Activated naive CD4-positive, alpha-beta T cell treated with anti-CD3 and anti-CD28 coated beads for 36 hours (primary cell): Measurements from ENCODE around the gene PDE4C. TPM values are rescaled to one million over a fixed set of nuclear protein-coding genes. Genes with fewer than 3 reads are reported as not detected.

Source experiments
- CTCF ChIA-PET: fragments of 350-600 bp; sonication (Branson Sonifier 250); formaldehyde crosslinking; loops from one replicate; lab custom pipeline; 2021; ENCODE audit warnings: antibody characterized with exemption; lab: Charles Lee
- DNase-seq: peaks from one replicate; pipeline ENCODE4 v3.0.0-alpha.2; 2020
- H3K27ac Mint-ChIP-seq: one replicate; pipeline ENCODE4 v1.8.0; 2021; ENCODE audit warnings: mild to moderate bottlenecking, mixed read lengths
- H3K27me3 Mint-ChIP-seq: one replicate; pipeline ENCODE4 v1.8.0; 2021; ENCODE audit warnings: low read depth, mixed read lengths
- H3K36me3 Mint-ChIP-seq: one replicate; pipeline ENCODE4 v1.8.0; 2021; ENCODE audit warnings: low read depth, mixed read lengths
- H3K4me1 Mint-ChIP-seq: one replicate; pipeline ENCODE4 v1.8.0; 2021; ENCODE audit warnings: low read depth, mixed read lengths
- H3K4me3 Mint-ChIP-seq: one replicate; pipeline ENCODE4 v1.8.0; 2021; ENCODE audit warnings: mild to moderate bottlenecking, moderate library complexity, mixed read lengths
- H3K9me3 Mint-ChIP-seq: one replicate; pipeline ENCODE4 v1.8.0; 2021; ENCODE audit warnings: mixed read lengths
- intact Hi-C: fragments of 100-400 bp; cut with micrococcal nuclease; formaldehyde crosslinking; loops from one replicate; pipeline ENCODE4 v1.15.1; 2023
- total RNA-seq, 2 experiments: library from RNA; stranded (reverse); gene quantifications; one replicate each; pipeline ENCODE4 v1.2.3, GENCODE V29; 2021

PDE4C gene
- total RNA-seq, 2 experiments from 2014 or later, result 0.10 TPM; not detected in 1

GRCh38 chr19:18252370-18252717 is 26.1 kb upstream of the PDE4C start:
- CTCF ChIA-PET, result interaction anchor here (0.6 to 6.3 kb wide), 30 partner anchors 9 to 191 kb away, joined by 3 to 117 read pairs (median 4); partner anchors contain the start of genes IQCN, MPV17L2 and RAB3A

GRCh38 chr19:18251587-18252369 is 25.5 kb upstream of the PDE4C start:
- intact Hi-C loops, result loop anchor here (1.0 to 2.0 kb wide), 5 partner anchors 43 to 189 kb away; partner anchors contain the start of gene RAB3A

More at GRCh38 chr19:18252370-18252717, 26.1 kb upstream of the PDE4C start:
- H3K27me3 Mint-ChIP-seq, result peaks cover 23% of the 10 kb centered on the region
- DNase-seq, result no peak
- H3K9me3 Mint-ChIP-seq, result no peaks in the 10 kb centered on the region
- no peak overlapping the region for H3K4me3 Mint-ChIP-seq
- H3K36me3 Mint-ChIP-seq, result no peaks in the 10 kb centered on the region
- H3K4me1 Mint-ChIP-seq, result peaks cover 2% of the 10 kb centered on the region
- intact Hi-C loops, result loop anchor here (1.0 to 2.0 kb wide), 5 partner anchors 44 to 190 kb away; partner anchors contain the start of gene RAB3A
- H3K27ac Mint-ChIP-seq, result no peak overlapping the region

GRCh38 chr19:18249834-18250233 is 23.6 kb upstream of the PDE4C start:
- H3K27me3 Mint-ChIP-seq, result peaks cover 20% of the 10 kb centered on the region
- peaks cover 2% of the 10 kb centered on the region for H3K4me1 Mint-ChIP-seq
- no peak for DNase-seq
- no peak overlapping the region for H3K27ac Mint-ChIP-seq
- H3K4me3 Mint-ChIP-seq, result no peak overlapping the region
- CTCF ChIA-PET, result interaction anchor here (0.9 to 6.3 kb wide), 9 partner anchors 9 to 137 kb away, joined by 3 to 117 read pairs (median 4); partner anchors contain the start of genes MPV17L2 and RAB3A
- intact Hi-C loops, result no loop called here
- H3K36me3 Mint-ChIP-seq, result no peaks in the 10 kb centered on the region
- no peaks in the 10 kb centered on the region for H3K9me3 Mint-ChIP-seq

More at GRCh38 chr19:18251587-18252369, 25.5 kb upstream of the PDE4C start:
- no peaks in the 10 kb centered on the region for H3K36me3 Mint-ChIP-seq
- CTCF ChIA-PET, result interaction anchor here (0.6 to 6.3 kb wide), 37 partner anchors 9 to 190 kb away, joined by 3 to 117 read pairs (median 4); partner anchors contain the start of genes IQCN, MPV17L2 and RAB3A
- no peaks in the 10 kb centered on the region for H3K9me3 Mint-ChIP-seq
- H3K4me1 Mint-ChIP-seq, result peaks cover 2% of the 10 kb centered on the region
- H3K27me3 Mint-ChIP-seq, result peaks cover 23% of the 10 kb centered on the region
- no peak overlapping the region for H3K27ac Mint-ChIP-seq
- peak; percentile 90 for DNase-seq
- H3K4me3 Mint-ChIP-seq, result no peak overlapping the region

- CTCF ChIA-PET, result interaction anchor here (0.6 to 1.4 kb wide), 5 partner anchors 10 to 171 kb away, joined by 4 to 6 read pairs (median 4); no protein-coding TSS in a partner anchor
These were observed 19.1 kb upstream of the PDE4C start for GRCh38 chr19:18245297-18245696.

GRCh38 chr19:18239303-18239702 is 13.1 kb upstream of the PDE4C start:
- CTCF ChIA-PET, result no interaction called here
- Mint-ChIP-seq H3K4me1 (no peaks in the 10 kb centered on the region), H3K36me3 (no peaks in the 10 kb centered on the region), H3K4me3 (no peak overlapping the region), H3K27me3 (peaks cover 15% of the 10 kb centered on the region), H3K27ac (no peak overlapping the region), H3K9me3 (no peaks in the 10 kb centered on the region)
- intact Hi-C loops, result no loop called here
- peak; percentile 31 for DNase-seq

More at GRCh38 chr19:18245297-18245696, 19.1 kb upstream of the PDE4C start:
- H3K4me1 Mint-ChIP-seq, result no peaks in the 10 kb centered on the region
- H3K36me3 Mint-ChIP-seq, result no peaks in the 10 kb centered on the region
- DNase-seq, result no peak
- H3K4me3 Mint-ChIP-seq, result no peak overlapping the region
- no peaks in the 10 kb centered on the region for H3K27me3 Mint-ChIP-seq
- H3K9me3 Mint-ChIP-seq, result no peaks in the 10 kb centered on the region
- intact Hi-C loops, result no loop called here
- no peak overlapping the region for H3K27ac Mint-ChIP-seq

GRCh38 chr19:18234194-18234593 is 8.0 kb upstream of the PDE4C start:
- Mint-ChIP-seq H3K9me3 (peaks cover 2% of the 10 kb centered on the region), H3K36me3 (no peaks in the 10 kb centered on the region), H3K27me3 (peaks cover 52% of the 10 kb centered on the region), H3K27ac (no peak overlapping the region), H3K4me3 (no peak overlapping the region), H3K4me1 (peaks cover 4% of the 10 kb centered on the region)
- DNase-seq, result no peak
- CTCF ChIA-PET, result interaction anchor here (1.6 kb wide), 1 partner anchor 20 kb away, joined by 3 read pairs; no protein-coding TSS in a partner anchor
- intact Hi-C loops, result no loop called here

- peaks cover 51% of the 10 kb centered on the region for H3K27me3 Mint-ChIP-seq
- H3K27ac Mint-ChIP-seq, result no peak overlapping the region
- peaks cover 2% of the 10 kb centered on the region for H3K9me3 Mint-ChIP-seq
These were observed 7.1 kb upstream of the PDE4C start for GRCh38 chr19:18233224-18233825.

GRCh38 chr19:18232540-18233223 is 6.4 kb upstream of the PDE4C start:
- H3K27ac Mint-ChIP-seq, result no peak overlapping the region
- intact Hi-C loops, result no loop called here
- peaks cover 2% of the 10 kb centered on the region for H3K9me3 Mint-ChIP-seq
- DNase-seq, result no peak
- peaks cover 4% of the 10 kb centered on the region for H3K4me1 Mint-ChIP-seq
- H3K36me3 Mint-ChIP-seq, result no peaks in the 10 kb centered on the region
- no peak overlapping the region for H3K4me3 Mint-ChIP-seq
- CTCF ChIA-PET, result interaction anchor here (0.6 to 1.6 kb wide), 8 partner anchors 18 to 179 kb away, joined by 3 to 5 read pairs (median 3); no protein-coding TSS in a partner anchor
- peaks cover 56% of the 10 kb centered on the region for H3K27me3 Mint-ChIP-seq

More at GRCh38 chr19:18233224-18233825, 7.1 kb upstream of the PDE4C start:
- peak; percentile 63 for DNase-seq
- CTCF ChIA-PET, result interaction anchor here (0.6 to 1.6 kb wide), 7 partner anchors 9 to 178 kb away, joined by 3 to 4 read pairs (median 3); no protein-coding TSS in a partner anchor
- H3K36me3 Mint-ChIP-seq, result no peaks in the 10 kb centered on the region
- no peak overlapping the region for H3K4me3 Mint-ChIP-seq
- intact Hi-C loops, result no loop called here
- H3K4me1 Mint-ChIP-seq, result peaks cover 4% of the 10 kb centered on the region

GRCh38 chr19:18231775-18232174 is 5.5 kb upstream of the PDE4C start:
- CTCF ChIA-PET, result interaction anchor here (1.1 to 1.4 kb wide), 3 partner anchors 20 to 48 kb away, joined by 3 to 5 read pairs (median 4); no protein-coding TSS in a partner anchor
- intact Hi-C loops, result no loop called here
- Mint-ChIP-seq H3K4me3 (no peak overlapping the region), H3K4me1 (peaks cover 6% of the 10 kb centered on the region), H3K27ac (no peak overlapping the region), H3K27me3 (peaks cover 65% of the 10 kb centered on the region), H3K9me3 (peaks cover 2% of the 10 kb centered on the region), H3K36me3 (no peaks in the 10 kb centered on the region)
- DNase-seq, result no peak

- CTCF ChIA-PET, result interaction anchor here (0.6 to 1.4 kb wide), 5 partner anchors 21 to 97 kb away, joined by 3 to 5 read pairs (median 4); no protein-coding TSS in a partner anchor
- no peak overlapping the region for H3K4me3 Mint-ChIP-seq
- peaks cover 68% of the 10 kb centered on the region for H3K27me3 Mint-ChIP-seq
- H3K27ac Mint-ChIP-seq, result no peak overlapping the region
- intact Hi-C loops, result no loop called here
- no peaks in the 10 kb centered on the region for H3K36me3 Mint-ChIP-seq
- H3K9me3 Mint-ChIP-seq, result peaks cover 2% of the 10 kb centered on the region
- peaks cover 9% of the 10 kb centered on the region for H3K4me1 Mint-ChIP-seq
- no peak for DNase-seq
These were observed 4.9 kb upstream of the PDE4C start for GRCh38 chr19:18230941-18231734.

- CTCF ChIA-PET, result interaction anchor here (0.6 to 1.2 kb wide), 2 partner anchors 22 to 50 kb away, joined by 5 read pairs; no protein-coding TSS in a partner anchor
- Mint-ChIP-seq H3K4me1 (peaks cover 21% of the 10 kb centered on the region), H3K4me3 (no peak overlapping the region), H3K36me3 (no peaks in the 10 kb centered on the region), H3K9me3 (peaks cover 2% of the 10 kb centered on the region), H3K27ac (no peak overlapping the region), H3K27me3 (peaks cover 71% of the 10 kb centered on the region)
- intact Hi-C loops, result no loop called here
- DNase-seq, result no peak
These were observed 3.7 kb upstream of the PDE4C start for GRCh38 chr19:18229915-18230314.
